GM18951 (cell line): Measurements from ENCODE around the gene TMEM263.
"Not testable (repeated sequence)": the region's sequence is repeated elsewhere in the genome, so short reads cannot be mapped to it uniquely, and the experiment has no call there.

Experiments
- POLR2A ChIP-seq: IDR thresholded peaks from 4 replicates; pipeline ENCODE4 v1.6.1; 2011; ENCODE audit warnings: mild to moderate bottlenecking; ENCODE audit not compliant: insufficient read length, insufficient read depth; ENCODE audit errors: extremely low read depth
- in situ Hi-C: fragments of 300-500 bp; cut with MboI; formaldehyde crosslinking; loops from one replicate; pipeline ENCODE4 v1.12.0; 2022; ENCODE audit warnings: low sequenced_read_pairs, mixed read lengths, inconsistent platforms; ENCODE audit not compliant: unreplicated experiment

The TMEM263 gene

DNA sequence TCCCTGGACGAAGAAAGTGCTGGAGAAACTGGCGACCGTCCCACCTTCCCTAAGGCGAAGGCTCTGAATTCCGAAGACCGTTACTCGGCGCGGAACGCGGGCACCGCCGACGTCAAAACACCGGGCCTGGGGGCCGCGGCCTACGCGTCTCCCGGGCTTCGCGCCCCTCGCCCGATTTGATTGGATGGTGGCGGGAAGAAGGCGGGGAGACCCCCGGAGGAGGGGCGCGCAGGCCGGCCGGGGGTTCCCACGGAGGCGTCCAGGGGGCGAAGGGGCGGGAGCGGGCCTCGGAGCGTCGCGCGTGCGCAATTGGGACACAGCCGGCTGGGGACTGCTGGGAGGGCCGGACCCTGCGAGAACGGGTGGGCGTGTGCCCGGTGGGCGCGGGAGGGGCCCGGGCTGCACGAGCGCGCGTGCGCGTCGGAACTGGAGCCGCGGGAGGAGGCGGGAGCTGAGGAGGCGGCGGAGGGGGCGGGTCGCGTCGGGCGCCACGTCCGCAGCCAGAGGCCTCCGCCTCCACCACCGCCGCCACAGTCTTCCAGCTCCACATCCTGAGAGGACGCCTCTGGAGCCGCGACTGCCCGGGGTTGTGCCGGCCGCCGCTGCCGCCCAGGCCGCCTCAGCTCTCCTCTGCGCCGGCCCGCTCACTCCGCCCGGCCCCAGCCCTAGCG is at the start of gene TMEM263:
Gene TMEM263 (plus strand): TSS at position 531 of the 671 bp plus-strand sequence. CDS start 11,210 bp downstream, outside the sequence.
- TF ChIP-seq POLR2A, result peak; percentile 82
- in situ Hi-C loops, result no loop called here

DNA sequence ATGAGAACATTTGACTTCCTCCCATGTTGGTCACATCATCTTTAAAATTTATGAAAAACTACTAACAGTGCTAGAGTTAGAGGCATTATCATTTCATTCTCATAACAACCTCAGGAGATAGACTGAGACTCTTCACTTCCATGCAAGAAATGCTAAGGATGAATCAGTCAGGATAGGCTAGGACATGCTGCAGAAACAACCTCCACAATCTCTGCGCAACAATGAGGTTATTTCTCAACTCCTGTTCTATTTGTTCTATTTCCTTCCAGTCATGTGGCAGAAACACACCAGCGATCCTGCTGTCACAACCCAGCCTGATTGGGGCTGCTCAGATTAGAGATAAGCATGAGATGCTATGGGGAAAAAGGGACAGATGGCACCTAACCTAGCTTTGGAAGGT is 49.0 kb upstream of the TMEM263 start:
- in situ Hi-C loops, result no loop called here
- TF ChIP-seq POLR2A, result no peak

GRCh38 chr12:106907411-106907810 is 48.3 kb upstream of the TMEM263 start:
- in situ Hi-C loops, result no loop called here
- no peak for TF ChIP-seq POLR2A

- no peak for TF ChIP-seq POLR2A
- in situ Hi-C loops, result no loop called here
Measured at GRCh38 chr12:106907846-106908245, 47.9 kb upstream of the TMEM263 start.

- in situ Hi-C loops, result no loop called here
- no peak for TF ChIP-seq POLR2A
Measured at GRCh38 chr12:106908561-106908960, 47.1 kb upstream of the TMEM263 start.

GRCh38 chr12:106910202-106910601 is 45.5 kb upstream of the TMEM263 start:
- in situ Hi-C loops, result loop anchor here (5.0 kb wide), 1 partner anchor 533 kb away; no protein-coding TSS in a partner anchor
- TF ChIP-seq POLR2A, result no peak

- in situ Hi-C loops, result loop anchor here (5.0 kb wide), 1 partner anchor 534 kb away; no protein-coding TSS in a partner anchor
- TF ChIP-seq POLR2A, result no peak
Measured at GRCh38 chr12:106911581-106911980, 44.1 kb upstream of the TMEM263 start.

DNA sequence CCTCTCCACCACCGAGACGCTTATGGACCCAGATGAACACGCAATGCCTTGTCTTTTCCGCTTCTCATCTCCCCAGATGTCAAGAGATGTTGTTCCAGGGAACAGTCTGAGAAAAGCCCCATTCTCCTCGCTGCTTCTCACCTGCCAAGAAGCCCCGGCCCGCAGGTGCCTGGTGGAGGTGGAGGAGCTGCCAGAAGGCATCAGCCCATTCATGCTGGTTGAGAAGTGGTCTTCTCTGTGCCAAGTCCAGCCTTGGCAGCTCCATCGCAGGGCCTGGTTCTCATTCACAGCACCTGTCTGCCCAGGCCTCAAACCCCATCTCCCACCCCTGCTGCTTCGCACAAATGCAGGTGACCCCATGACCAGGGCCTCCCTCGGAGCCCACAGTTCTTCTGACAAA is 42.3 kb upstream of the TMEM263 start:
- in situ Hi-C loops, result loop anchor here (5.0 kb wide), 1 partner anchor 536 kb away; no protein-coding TSS in a partner anchor
- TF ChIP-seq POLR2A, result no peak

DNA sequence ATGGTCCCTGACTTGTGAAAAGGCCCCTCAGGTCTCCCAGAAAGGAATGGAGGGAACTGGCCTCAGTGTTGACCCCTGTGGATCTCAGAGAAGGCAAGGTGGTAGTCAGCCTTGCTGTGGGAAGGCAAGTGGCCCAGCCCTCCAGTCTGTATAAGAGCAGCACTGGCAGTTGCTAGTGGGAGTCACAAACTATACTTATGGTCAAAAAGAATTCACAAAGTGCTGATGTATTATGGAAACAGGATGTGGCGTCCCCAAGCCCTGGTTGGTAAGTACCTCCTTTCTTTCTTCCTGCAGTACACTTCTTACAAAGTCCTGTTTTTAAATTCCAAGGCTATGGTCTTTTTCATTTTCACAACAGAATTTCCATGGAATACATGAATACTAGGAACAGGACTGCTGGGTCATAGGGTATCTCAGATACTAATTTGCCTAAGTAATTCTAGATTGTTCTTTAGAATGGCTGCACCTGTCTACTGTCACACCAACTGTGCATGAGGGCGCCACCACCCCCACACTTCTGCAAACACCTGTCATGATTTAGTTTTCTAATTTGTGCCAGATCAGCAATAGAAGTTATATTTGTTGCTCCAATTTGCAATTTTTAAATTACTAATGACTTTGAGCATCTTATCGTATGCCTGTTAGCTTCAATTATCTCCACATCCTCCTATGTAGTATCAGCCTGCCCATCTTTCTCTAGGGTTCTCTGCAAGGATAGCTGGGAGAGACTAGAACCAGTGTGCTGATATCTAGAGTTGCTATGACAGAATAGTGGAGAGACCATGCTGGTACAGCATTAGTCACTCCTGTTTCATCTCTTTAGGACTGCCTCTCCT is 40.7 kb upstream of the TMEM263 start:
- in situ Hi-C loops, result loop anchor here (5.0 kb wide), 1 partner anchor 538 kb away; no protein-coding TSS in a partner anchor
- TF ChIP-seq POLR2A, result no peak

DNA sequence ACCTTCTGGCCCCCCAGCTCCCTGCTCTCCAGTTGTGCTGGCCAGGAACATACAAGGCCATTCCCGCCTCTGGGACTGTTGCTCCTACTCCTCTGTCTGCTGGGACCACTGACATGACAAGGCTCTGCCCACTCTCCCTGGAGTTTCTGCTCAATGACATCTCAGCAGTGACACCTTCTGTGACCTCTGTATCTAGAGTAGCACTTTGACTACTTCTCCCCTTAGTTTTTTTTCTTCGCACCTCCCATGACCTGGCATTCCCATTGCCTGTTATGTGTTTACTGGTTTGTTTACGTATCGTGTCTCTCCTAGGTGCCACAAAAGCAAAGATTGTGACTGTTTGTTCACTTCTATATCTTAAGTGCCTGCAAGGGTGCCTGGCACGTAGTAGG is 40.1 kb upstream of the TMEM263 start:
- TF ChIP-seq POLR2A, result no peak
- in situ Hi-C loops, result no loop called here

DNA sequence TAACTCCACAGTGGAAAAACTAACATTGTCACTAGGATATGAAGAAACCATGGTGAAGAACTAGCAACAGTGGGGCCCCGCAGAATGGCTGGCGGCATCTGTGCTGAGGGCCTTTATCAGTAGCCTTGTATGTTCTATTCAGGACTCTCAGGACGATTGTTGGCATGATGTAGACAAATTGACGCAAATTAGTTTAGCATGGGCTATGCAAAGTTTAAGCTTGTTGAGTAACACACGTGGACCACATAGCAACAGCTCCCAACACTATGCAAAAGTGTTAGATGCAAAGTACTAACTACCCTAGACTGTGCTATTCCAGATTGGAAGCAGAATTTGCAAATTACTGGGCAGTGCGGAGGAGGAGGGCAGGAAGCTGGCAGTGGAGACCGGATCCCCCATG is 38.2 kb upstream of the TMEM263 start:
- in situ Hi-C loops, result no loop called here
- TF ChIP-seq POLR2A, result no peak

DNA sequence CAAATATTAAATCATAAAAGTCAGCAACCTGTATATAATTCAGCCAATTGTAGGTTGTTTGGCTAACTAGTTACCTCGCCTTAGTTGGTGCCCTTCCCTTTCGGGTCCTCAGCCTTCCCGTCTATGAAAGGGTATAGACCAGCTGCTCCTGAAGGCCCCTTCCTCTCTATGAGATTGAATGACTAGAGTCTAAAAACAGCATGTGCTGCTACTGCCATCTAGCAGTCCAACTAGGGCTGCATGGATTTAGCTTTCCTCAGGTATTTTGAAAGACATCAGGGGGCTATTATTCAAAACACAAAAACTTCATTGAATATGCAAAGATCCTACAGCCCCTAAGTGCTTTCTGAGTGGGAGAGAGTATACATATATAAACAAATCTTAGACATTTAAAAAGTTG is 37.0 kb upstream of the TMEM263 start:
- TF ChIP-seq POLR2A, result no peak
- in situ Hi-C loops, result no loop called here

GRCh38 chr12:106919910-106920544 is 35.7 kb upstream of the TMEM263 start:
- in situ Hi-C loops, result no loop called here
- no peak for TF ChIP-seq POLR2A

DNA sequence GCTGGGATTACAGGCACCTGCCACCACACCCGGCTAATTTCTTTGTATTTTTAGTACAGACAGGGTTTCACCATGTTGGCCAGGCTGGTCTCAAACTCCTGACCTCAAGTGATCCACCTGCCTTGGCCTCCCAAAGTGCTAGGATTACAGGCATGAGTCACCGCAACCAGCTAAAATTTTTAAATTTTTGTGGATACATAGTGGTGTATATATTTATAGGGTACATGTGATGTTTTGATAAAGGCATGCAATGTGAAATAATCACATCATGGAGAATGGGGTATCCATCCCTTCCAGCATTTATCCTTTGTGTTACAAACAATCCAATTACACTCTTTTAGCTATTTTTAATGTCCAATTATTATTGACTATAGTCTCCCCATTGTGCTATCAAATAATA is 33.7 kb upstream of the TMEM263 start:
- in situ Hi-C loops, result not testable (repeated sequence)

- in situ Hi-C loops, result not testable (repeated sequence)
Measured at GRCh38 chr12:106923594-106923993, 32.1 kb upstream of the TMEM263 start.
